T-helper 2 cell treated with Interferon-gamma antibody and Interleukin-4, amounts not matched to agents 100 ng/mL and 5 ng/mL, for 36 hours (primary cell): ENCODE data around the gene TRMT2A. TPM values are rescaled to one million over a fixed set of nuclear protein-coding genes. Genes with fewer than 3 reads are reported as not detected.

ENCODE experiments used
- intact Hi-C: fragments of 100-400 bp; cut with micrococcal nuclease; formaldehyde crosslinking; loops from one replicate; pipeline ENCODE4 v1.15.1; 2023
- total RNA-seq: library from RNA; stranded (reverse); gene quantifications from 2 replicates; pipeline ENCODE4 v1.2.3, GENCODE V29; 2022

TRMT2A gene
- total RNA-seq, 1 donor from 2014 or later = 91.1 TPM

GRCh38 chr22:20108757-20109230, 8.2 kb downstream of the TRMT2A start:
- intact Hi-C loops = no loop called here

- intact Hi-C loops = no loop called here
These were observed 8.9 kb downstream of the TRMT2A start for GRCh38 chr22:20107951-20108756.

- intact Hi-C loops = no loop called here
These were observed 9.5 kb downstream of the TRMT2A start for GRCh38 chr22:20107471-20107901.

- intact Hi-C loops = no loop called here
These were observed 10.2 kb downstream of the TRMT2A start for GRCh38 chr22:20106849-20107237.

- intact Hi-C loops = no loop called here
These were observed 10.7 kb downstream of the TRMT2A start for GRCh38 chr22:20106205-20106848.

GRCh38 chr22:20105456-20106204, 11.4 kb downstream of the TRMT2A start:
- intact Hi-C loops = no loop called here

- intact Hi-C loops = no loop called here
These were observed 14.7 kb downstream of the TRMT2A start for GRCh38 chr22:20102203-20102780.

- intact Hi-C loops = no loop called here
These were observed 15.4 kb downstream of the TRMT2A start for GRCh38 chr22:20101638-20102037.

- intact Hi-C loops = no loop called here
These were observed 17.8 kb downstream of the TRMT2A start for GRCh38 chr22:20099099-20099711.

- intact Hi-C loops = no loop called here
These were observed 20.2 kb downstream of the TRMT2A start for GRCh38 chr22:20096574-20097420.

- intact Hi-C loops = no loop called here
These were observed 21.5 kb downstream of the TRMT2A start for GRCh38 chr22:20095521-20095920.

GRCh38 chr22:20094197-20094807, 22.7 kb downstream of the TRMT2A start:
- intact Hi-C loops = no loop called here

- intact Hi-C loops = no loop called here
These were observed 23.4 kb downstream of the TRMT2A start for GRCh38 chr22:20093418-20094196.

GRCh38 chr22:20092477-20092854, 24.6 kb downstream of the TRMT2A start:
- intact Hi-C loops = no loop called here

- intact Hi-C loops = no loop called here
These were observed 25.1 kb downstream of the TRMT2A start for GRCh38 chr22:20091690-20092476.

- intact Hi-C loops = no loop called here
These were observed 26.2 kb downstream of the TRMT2A start for GRCh38 chr22:20090730-20091240.

GRCh38 chr22:20089977-20090729, 26.9 kb downstream of the TRMT2A start:
- intact Hi-C loops = no loop called here
